GM12874 (cell line): ENCODE measurements around the gene NRG2.
A peak's percentile ranks its signal among the peaks of the same experiment; 100 is the strongest.

ENCODE experiments used
- TF ChIP-seq, protein P1 (sequence below): IDR thresholded peaks from 2 replicates; pipeline ENCODE4 v1.5.1; 2011; ENCODE audit warnings: low read depth, mild to moderate bottlenecking, control low read depth, low read length, moderate library complexity; ENCODE audit not compliant: insufficient read depth

Gene NRG2

GRCh38 chr5:139872052-139872766 is 170.9 kb downstream of the NRG2 start:
- TF ChIP-seq, protein P1, sequence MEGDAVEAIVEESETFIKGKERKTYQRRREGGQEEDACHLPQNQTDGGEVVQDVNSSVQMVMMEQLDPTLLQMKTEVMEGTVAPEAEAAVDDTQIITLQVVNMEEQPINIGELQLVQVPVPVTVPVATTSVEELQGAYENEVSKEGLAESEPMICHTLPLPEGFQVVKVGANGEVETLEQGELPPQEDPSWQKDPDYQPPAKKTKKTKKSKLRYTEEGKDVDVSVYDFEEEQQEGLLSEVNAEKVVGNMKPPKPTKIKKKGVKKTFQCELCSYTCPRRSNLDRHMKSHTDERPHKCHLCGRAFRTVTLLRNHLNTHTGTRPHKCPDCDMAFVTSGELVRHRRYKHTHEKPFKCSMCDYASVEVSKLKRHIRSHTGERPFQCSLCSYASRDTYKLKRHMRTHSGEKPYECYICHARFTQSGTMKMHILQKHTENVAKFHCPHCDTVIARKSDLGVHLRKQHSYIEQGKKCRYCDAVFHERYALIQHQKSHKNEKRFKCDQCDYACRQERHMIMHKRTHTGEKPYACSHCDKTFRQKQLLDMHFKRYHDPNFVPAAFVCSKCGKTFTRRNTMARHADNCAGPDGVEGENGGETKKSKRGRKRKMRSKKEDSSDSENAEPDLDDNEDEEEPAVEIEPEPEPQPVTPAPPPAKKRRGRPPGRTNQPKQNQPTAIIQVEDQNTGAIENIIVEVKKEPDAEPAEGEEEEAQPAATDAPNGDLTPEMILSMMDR = 0 out of 2 replicates have a peak, but pooled peaks have one; percentile 31

DNA sequence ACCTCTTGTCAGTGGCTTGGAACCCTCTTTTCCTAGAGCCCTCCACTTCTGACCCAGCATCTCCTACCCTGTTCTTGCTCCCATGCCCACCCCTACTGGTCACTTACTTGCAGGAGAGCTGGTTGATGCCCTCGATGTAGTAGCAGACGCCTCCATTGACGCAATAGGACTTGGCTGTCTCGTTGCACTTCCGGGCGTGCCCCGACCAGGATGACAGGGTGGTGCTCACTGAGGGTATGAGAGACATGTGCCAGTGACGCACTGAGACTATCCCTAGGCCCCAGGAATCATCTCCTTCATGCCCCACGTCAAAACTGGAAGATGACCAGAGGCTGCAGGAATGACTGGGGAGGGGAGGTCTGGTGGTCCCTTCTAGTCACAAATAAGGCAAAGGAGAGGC is 171.5 kb downstream of the NRG2 start:
- TF ChIP-seq, protein P1 = no peak

DNA sequence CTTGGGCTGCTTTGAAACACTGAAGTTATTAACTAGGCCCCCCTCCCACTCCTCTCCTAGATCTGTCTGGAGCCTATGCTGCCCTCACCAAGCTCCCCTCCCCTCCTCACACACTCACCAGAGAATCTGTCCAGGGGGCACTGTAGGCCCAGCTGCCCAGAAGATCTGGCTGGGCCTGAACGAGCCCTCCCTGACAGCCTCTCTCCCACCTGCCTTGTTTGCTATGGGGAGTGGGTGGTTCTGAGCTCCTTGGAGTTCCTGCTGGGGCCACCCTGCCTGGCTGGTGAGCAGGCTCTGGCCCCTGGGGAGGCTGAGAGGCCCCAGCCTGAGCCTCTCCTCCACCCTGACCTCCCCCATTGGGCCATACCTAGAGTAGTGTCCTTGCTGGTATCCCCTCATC is 172.4 kb downstream of the NRG2 start:
- TF ChIP-seq, protein P1 = no peak

DNA sequence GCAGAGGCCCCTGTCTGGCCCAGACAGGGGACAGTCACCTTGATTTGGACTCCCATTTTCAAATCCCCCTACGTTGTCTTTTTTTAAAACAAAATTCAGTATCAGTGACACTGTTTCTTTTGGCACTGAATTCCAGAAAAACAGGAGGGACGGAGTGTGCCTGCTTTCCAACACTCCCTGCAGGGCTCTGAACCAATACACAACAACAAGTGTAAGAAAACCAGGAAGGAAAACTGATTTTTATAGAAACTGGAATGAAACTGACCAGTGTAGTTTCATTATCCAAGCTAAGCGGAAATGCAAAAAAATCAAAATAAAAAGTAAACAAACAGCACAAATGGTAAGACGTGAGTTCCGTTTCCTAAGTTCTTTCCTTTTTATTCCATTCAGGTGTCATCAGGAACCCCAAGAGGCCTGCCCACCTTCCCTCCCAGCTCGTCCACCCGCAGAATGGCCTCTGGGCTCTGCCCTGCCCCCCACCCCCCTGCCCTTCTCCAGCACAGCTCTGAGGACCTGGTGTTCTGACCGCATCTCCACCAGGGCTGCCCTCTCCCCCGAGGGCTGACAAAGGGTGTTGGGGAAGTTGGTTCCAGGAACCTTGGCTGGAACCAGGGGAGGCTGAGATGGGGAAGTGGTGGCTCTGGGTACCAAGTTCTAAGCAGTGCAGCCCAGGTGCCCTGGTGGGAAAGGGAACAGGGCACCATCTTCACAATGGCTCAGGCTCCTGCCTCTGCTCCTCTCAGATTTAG is 173.9 kb downstream of the NRG2 start:
- TF ChIP-seq, protein P1 = no peak

GRCh38 chr5:139867581-139867980 is 175.5 kb downstream of the NRG2 start:
- TF ChIP-seq, protein P1 = no peak

DNA sequence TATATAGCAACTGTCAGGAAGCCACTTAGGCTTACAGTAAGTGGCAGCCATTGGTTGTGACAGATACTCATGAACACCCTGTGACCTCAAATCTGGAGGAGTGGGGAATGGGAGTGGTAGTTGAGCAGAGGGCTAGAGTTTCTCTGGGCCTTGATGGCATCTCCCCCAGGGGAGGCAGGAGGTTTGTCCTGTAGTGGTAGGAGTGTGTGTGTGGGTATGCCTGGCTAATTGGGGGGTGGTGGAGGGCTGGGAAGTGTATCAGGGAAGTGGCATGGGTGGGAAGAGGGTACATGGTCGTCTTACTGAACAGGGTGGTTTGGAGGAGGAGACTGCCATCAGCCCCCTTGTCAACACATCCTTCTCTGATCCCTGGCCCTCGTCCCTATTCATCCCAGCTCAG is 176.0 kb downstream of the NRG2 start:
- TF ChIP-seq, protein P1 = no peak

- TF ChIP-seq, protein P1 = no peak
These were observed 178.2 kb downstream of the NRG2 start for GRCh38 chr5:139864716-139865483.
